HepG2 (cell line): ENCODE results near the gene SFXN5. TPM values are rescaled to one million over a fixed set of nuclear protein-coding genes. Genes with fewer than 3 reads are reported as not detected.

Source experiments
- ARID5B ChIP-seq: IDR thresholded peaks from 2 replicates; pipeline ENCODE4 v1.4.0; 2020; ENCODE audit warnings: mild to moderate bottlenecking, missing genetic modification reagents
- CBX5 ChIP-seq: sonication (generic); formaldehyde crosslinking; IDR thresholded peaks from 2 replicates; pipeline ENCODE4 v1.4.0; 2020; ENCODE audit warnings: missing genetic modification reagents, borderline replicate concordance
- CREB1 ChIP-seq, 2 experiments: fragments of 450-650 bp in 1 of 2; IDR thresholded peaks; 2 replicates each; pipeline ENCODE4 v1.6.1; 2016 to 2017; ENCODE audit warnings: control low read depth in 1 of 2, mild to moderate bottlenecking in 1 of 2, missing compliant biosample characterization in 1 of 2, missing genetic modification characterization in 1 of 2
- ETV5 ChIP-seq: IDR thresholded peaks from 2 replicates; pipeline ENCODE4 v1.6.1; 2018; ENCODE audit warnings: missing biosample characterization, missing genetic modification reagents, inconsistent platforms, borderline replicate concordance
- GFI1 ChIP-seq: sonication (generic); formaldehyde crosslinking; IDR thresholded peaks from 2 replicates; pipeline ENCODE4 v1.5.0; 2020; ENCODE audit warnings: missing genetic modification reagents, mild to moderate bottlenecking, borderline replicate concordance
- IRF2 ChIP-seq: IDR thresholded peaks from 2 replicates; pipeline ENCODE4 v1.6.1; 2018; ENCODE audit warnings: missing genetic modification reagents, missing compliant biosample characterization
- JUND ChIP-seq: sonication (generic); formaldehyde crosslinking; IDR thresholded peaks from 2 replicates; pipeline ENCODE4 v1.8.0; 2022; ENCODE audit warnings: mild to moderate bottlenecking, missing genetic modification reagents
- MEF2D ChIP-seq: sonication (generic); formaldehyde crosslinking; IDR thresholded peaks from 2 replicates; pipeline ENCODE4 v1.5.1; 2020; ENCODE audit warnings: mild to moderate bottlenecking, missing genetic modification reagents
- NONO ChIP-seq, 2 experiments: fragments of 450-650 bp in 1 of 2; sonication (generic) in 1 of 2; formaldehyde crosslinking in 1 of 2; IDR thresholded peaks in 1 of 2; conservative IDR thresholded peaks in 1 of 2; 2 replicates each; pipeline versions ENCODE4 v1.6.1 to v1.8.0; 2017 to 2022; ENCODE audit warnings: mild to moderate bottlenecking in 1 of 2, missing genetic modification reagents in 1 of 2, moderate library complexity in 1 of 2
- SALL1 ChIP-seq: sonication (generic); formaldehyde crosslinking; IDR thresholded peaks from 2 replicates; pipeline ENCODE4 v1.8.0; 2022; ENCODE audit warnings: mild to moderate bottlenecking, missing genetic modification reagents
- SPEN ChIP-seq: sonication (generic); formaldehyde crosslinking; IDR thresholded peaks from 2 replicates; pipeline ENCODE4 v1.5.1; 2020; ENCODE audit warnings: low read depth, mild to moderate bottlenecking, missing genetic modification reagents
- TFDP2 ChIP-seq: sonication (generic); formaldehyde crosslinking; IDR thresholded peaks from 2 replicates; pipeline ENCODE4 v1.4.0; 2020; ENCODE audit warnings: missing genetic modification reagents
- YEATS4 ChIP-seq: sonication (generic); formaldehyde crosslinking; IDR thresholded peaks from 2 replicates; pipeline ENCODE4 v1.4.0; 2020; ENCODE audit warnings: missing genetic modification reagents, borderline replicate concordance
- ZNF337 ChIP-seq: sonication (generic); formaldehyde crosslinking; IDR thresholded peaks from 2 replicates; pipeline ENCODE4 v1.5.1; 2020; ENCODE audit warnings: missing genetic modification reagents, low read depth, mild to moderate bottlenecking, borderline replicate concordance
- polyA plus RNA-seq, 8 experiments: library from polyadenylated mRNA; depleted of rRNA in 3 of 8; stranded (reverse) in 7 of 8; unstranded in 1 of 8; fragments of >200 nt; fragmentation: Illumina TruSeq in 4 of 8; extraction: Trizol in 4 of 8; gene quantifications; 2 replicates each; pipeline versions ENCODE4 v1.2.1 to v1.2.3, GENCODE V29; 2011 to 2016; ENCODE audit warnings: low read depth in 4 of 8, missing spikeins in 1 of 8, mixed read lengths in 1 of 8; ENCODE audit not compliant: insufficient read depth in 1 of 8
- total RNA-seq, 5 experiments: library from RNA; depleted of rRNA; stranded (reverse); fragments of >200 nt; fragmentation: Illumina TruSeq; extraction: Trizol; gene quantifications; 2 replicates each; pipeline ENCODE4 v1.2.3, GENCODE V29; 2016; ENCODE audit warnings: low read depth in 1 of 5
- TF ChIP-seq, protein P1 (sequence below): sonication (generic); formaldehyde crosslinking; IDR thresholded peaks from 2 replicates; pipeline ENCODE4 v1.8.0; 2023; ENCODE audit warnings: mild to moderate bottlenecking, missing genetic modification reagents
- TF ChIP-seq, protein P2 (sequence below): sonication (generic); formaldehyde crosslinking; IDR thresholded peaks from 2 replicates; pipeline ENCODE4 v1.4.0; 2020; ENCODE audit warnings: missing genetic modification reagents, borderline replicate concordance
- TF ChIP-seq, protein P3 (sequence below): IDR thresholded peaks from 2 replicates; pipeline ENCODE4 v1.6.1; 2016; ENCODE audit warnings: control low read depth

SFXN5 gene
- total and polyA plus RNA-seq, 2 of the 13 experiments (the other 11 are each of a cell fraction or from before 2014, with no cell fraction given): 34.9 to 37.4 TPM

GRCh38 chr2:73071360-73072128, at the start of gene SFXN5 (continued):
- TF ChIP-seq YEATS4: peak; percentile 80
- TF ChIP-seq, protein P1, sequence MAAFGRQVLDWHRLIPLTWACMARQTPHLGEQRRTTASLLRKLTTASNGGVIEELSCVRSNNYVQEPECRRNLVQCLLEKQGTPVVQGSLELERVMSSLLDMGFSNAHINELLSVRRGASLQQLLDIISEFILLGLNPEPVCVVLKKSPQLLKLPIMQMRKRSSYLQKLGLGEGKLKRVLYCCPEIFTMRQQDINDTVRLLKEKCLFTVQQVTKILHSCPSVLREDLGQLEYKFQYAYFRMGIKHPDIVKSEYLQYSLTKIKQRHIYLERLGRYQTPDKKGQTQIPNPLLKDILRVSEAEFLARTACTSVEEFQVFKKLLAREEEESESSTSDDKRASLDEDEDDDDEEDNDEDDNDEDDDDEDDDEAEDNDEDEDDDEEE (CRISPR knock-in tag): peak; percentile 38; the same call in 1 of the 2 replicates
- TF ChIP-seq SPEN: peak; percentile 63
- TF ChIP-seq, protein P2, sequence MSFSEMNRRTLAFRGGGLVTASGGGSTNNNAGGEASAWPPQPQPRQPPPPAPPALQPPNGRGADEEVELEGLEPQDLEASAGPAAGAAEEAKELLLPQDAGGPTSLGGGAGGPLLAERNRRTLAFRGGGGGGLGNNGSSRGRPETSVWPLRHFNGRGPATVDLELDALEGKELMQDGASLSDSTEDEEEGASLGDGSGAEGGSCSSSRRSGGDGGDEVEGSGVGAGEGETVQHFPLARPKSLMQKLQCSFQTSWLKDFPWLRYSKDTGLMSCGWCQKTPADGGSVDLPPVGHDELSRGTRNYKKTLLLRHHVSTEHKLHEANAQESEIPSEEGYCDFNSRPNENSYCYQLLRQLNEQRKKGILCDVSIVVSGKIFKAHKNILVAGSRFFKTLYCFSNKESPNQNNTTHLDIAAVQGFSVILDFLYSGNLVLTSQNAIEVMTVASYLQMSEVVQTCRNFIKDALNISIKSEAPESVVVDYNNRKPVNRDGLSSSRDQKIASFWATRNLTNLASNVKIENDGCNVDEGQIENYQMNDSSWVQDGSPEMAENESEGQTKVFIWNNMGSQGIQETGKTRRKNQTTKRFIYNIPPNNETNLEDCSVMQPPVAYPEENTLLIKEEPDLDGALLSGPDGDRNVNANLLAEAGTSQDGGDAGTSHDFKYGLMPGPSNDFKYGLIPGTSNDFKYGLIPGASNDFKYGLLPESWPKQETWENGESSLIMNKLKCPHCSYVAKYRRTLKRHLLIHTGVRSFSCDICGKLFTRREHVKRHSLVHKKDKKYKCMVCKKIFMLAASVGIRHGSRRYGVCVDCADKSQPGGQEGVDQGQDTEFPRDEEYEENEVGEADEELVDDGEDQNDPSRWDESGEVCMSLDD (CRISPR knock-in tag): 0 out of 2 replicates have a peak, but pooled peaks have one; percentile 10
- TF ChIP-seq, protein P3, sequence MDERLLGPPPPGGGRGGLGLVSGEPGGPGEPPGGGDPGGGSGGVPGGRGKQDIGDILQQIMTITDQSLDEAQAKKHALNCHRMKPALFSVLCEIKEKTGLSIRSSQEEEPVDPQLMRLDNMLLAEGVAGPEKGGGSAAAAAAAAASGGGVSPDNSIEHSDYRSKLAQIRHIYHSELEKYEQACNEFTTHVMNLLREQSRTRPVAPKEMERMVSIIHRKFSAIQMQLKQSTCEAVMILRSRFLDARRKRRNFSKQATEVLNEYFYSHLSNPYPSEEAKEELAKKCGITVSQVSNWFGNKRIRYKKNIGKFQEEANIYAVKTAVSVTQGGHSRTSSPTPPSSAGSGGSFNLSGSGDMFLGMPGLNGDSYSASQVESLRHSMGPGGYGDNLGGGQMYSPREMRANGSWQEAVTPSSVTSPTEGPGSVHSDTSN (CRISPR knock-in tag): peak; percentile 99
- TF ChIP-seq MEF2D (CRISPR knock-in tag): peak; percentile 92
- no peak for TF ChIP-seq NONO (IDR thresholded peaks at IDR 0.05)
- peak; percentile 88; the same call in 1 of the 2 replicates for TF ChIP-seq NONO (CRISPR knock-in tag; conservative IDR thresholded peaks at IDR 0.05)
- TF ChIP-seq ZNF337 (CRISPR knock-in tag): 0 out of 2 replicates have a peak, but pooled peaks have one; percentile 66
- TF ChIP-seq ETV5 (CRISPR knock-in tag): peak; percentile 58; the same call in 1 of the 2 replicates
- TF ChIP-seq GFI1 (CRISPR knock-in tag): peak; percentile 93
- peak; percentile 93; the same call in 1 of the 2 replicates for TF ChIP-seq IRF2 (CRISPR knock-in tag)
- peak; percentile 68 for TF ChIP-seq SALL1 (CRISPR knock-in tag)
- TF ChIP-seq CREB1 (IDR thresholded peaks at IDR 0.05): peak; percentile 84
- peak; percentile 85 for TF ChIP-seq CREB1 (CRISPR knock-in tag; IDR thresholded peaks at IDR 0.05)
- TF ChIP-seq ARID5B (CRISPR knock-in tag): peak; percentile 7; the same call in 1 of the 2 replicates
- no peak for TF ChIP-seq JUND (CRISPR knock-in tag)
- peak; percentile 86 for TF ChIP-seq TFDP2 (CRISPR knock-in tag)
- TF ChIP-seq CBX5 (CRISPR knock-in tag): peak; percentile 38; the same call in 1 of the 2 replicates
